A673 (cell line): ENCODE measurements around the gene TPO. TPM values are rescaled to one million over a fixed set of nuclear protein-coding genes. Genes with fewer than 3 reads are reported as not detected.

Source experiments
- BruUV-seq: library from RNA; stranded (reverse); fragments of 400-500 nt; replicated peaks from 2 replicates; lab custom pipeline; 2021; lab: Mats Ljungman, UMichigan
- CTCF ChIA-PET: fragments of 300-600 bp; sonication (Branson Sonifier 250); formaldehyde crosslinking; loops from one replicate; lab custom pipeline; 2022; ENCODE audit warnings: antibody characterized with exemption; lab: Charles Lee
- POLR2A ChIA-PET: fragments of 300-600 bp; sonication (Branson Sonifier 250); formaldehyde crosslinking; loops from one replicate; lab custom pipeline; 2022; ENCODE audit warnings: antibody characterized with exemption; ENCODE audit not compliant: low non-redundant PET; lab: Charles Lee
- DNase-seq: peaks from one replicate; pipeline ENCODE4 v3.0.0-alpha.2; 2015; ENCODE audit warnings: low spot score
- H3K27ac ChIP-seq: fragments of 200-600 bp; sonication (generic); 2 replicates; pipeline ENCODE4 v1.5.1; 2016; ENCODE audit warnings: mixed run types, low read depth, mild to moderate bottlenecking, mixed read lengths, antibody characterized with exemption, low read length; ENCODE audit not compliant: poor library complexity, severe bottlenecking
- H3K27me3 ChIP-seq: fragments of 200-600 bp; sonication (generic); replicated peaks from 2 replicates; pipeline ENCODE4 v1.6.1; 2017; ENCODE audit warnings: mixed run types, low read depth, mild to moderate bottlenecking, mixed read lengths, antibody characterized with exemption, low read length; ENCODE audit not compliant: insufficient read depth, poor library complexity
- H3K36me3 ChIP-seq: fragments of 200-600 bp; sonication (generic); 2 replicates; pipeline ENCODE4 v1.6.1; 2016; ENCODE audit warnings: mixed run types, mild to moderate bottlenecking, mixed read lengths, antibody characterized with exemption, low read length; ENCODE audit not compliant: insufficient read depth, poor library complexity, severe bottlenecking
- H3K4me1 ChIP-seq: fragments of 200-600 bp; sonication (generic); 2 replicates; pipeline ENCODE4 v1.6.1; 2017; ENCODE audit warnings: mixed run types, mild to moderate bottlenecking, mixed read lengths, antibody characterized with exemption, low read length; ENCODE audit not compliant: insufficient read depth, poor library complexity, severe bottlenecking
- H3K4me3 ChIP-seq: fragments of 200-600 bp; sonication (generic); 2 replicates; pipeline ENCODE4 v1.5.1; 2016; ENCODE audit warnings: low read depth, mixed run types, mild to moderate bottlenecking, mixed read lengths, low read length; ENCODE audit not compliant: poor library complexity, severe bottlenecking
- H3K9me3 ChIP-seq: fragments of 200-600 bp; sonication (generic); 2 replicates; pipeline ENCODE4 v1.6.1; 2016; ENCODE audit warnings: mixed run types, low read depth, mild to moderate bottlenecking, mixed read lengths, antibody characterized with exemption, low read length; ENCODE audit not compliant: poor library complexity, severe bottlenecking
- CTCF ChIP-seq: fragments of 300-800, 200-600 bp; sonication (generic); conservative IDR thresholded peaks from 2 replicates; pipeline ENCODE4 v1.5.1; 2017; ENCODE audit warnings: low read depth, mild to moderate bottlenecking, antibody characterized with exemption, low read length, moderate library complexity, mixed read lengths
- EZH2 ChIP-seq: fragments of 200-600 bp; sonication (generic); IDR thresholded peaks from 2 replicates; pipeline ENCODE4 v1.6.1; 2017; ENCODE audit warnings: borderline replicate concordance, low read depth, mild to moderate bottlenecking, mixed read lengths, antibody characterized with exemption, low read length; ENCODE audit not compliant: poor library complexity, severe bottlenecking
- intact Hi-C: fragments of 100-400 bp; cut with micrococcal nuclease; formaldehyde crosslinking; loops from one replicate; pipeline ENCODE4 v1.10.0; 2022; ENCODE audit not compliant: unreplicated experiment
- total RNA-seq: library from RNA; stranded (reverse); gene quantifications from 2 replicates; pipeline ENCODE4 v1.2.3, GENCODE V29; 2021

The TPO gene
- total RNA-seq, 1 experiment from 2014 or later: not detected

- TF ChIP-seq EZH2 (no peak), CTCF (no peak)
- CTCF ChIA-PET: no interaction called here
- intact Hi-C loops: no loop called here
- DNase-seq: no peak
- Histone ChIP-seq H3K27me3 (no peaks in the 10 kb centered on the region), H3K36me3 (no peaks in the 10 kb centered on the region), H3K4me1 (no peaks in the 10 kb centered on the region), H3K27ac (no peak overlapping the region), H3K4me3 (no peak overlapping the region), H3K9me3 (no peaks in the 10 kb centered on the region)
- POLR2A ChIA-PET: no interaction called here
- BruUV-seq: no TSS peak
Observed at GRCh38 chr2:1483551-1483950, 70.3 kb downstream of the TPO start.

GRCh38 chr2:1484131-1484884 is 71.0 kb downstream of the TPO start:
- Histone ChIP-seq H3K36me3 (no peaks in the 10 kb centered on the region), H3K27ac (no peak overlapping the region), H3K9me3 (no peaks in the 10 kb centered on the region), H3K27me3 (no peaks in the 10 kb centered on the region), H3K4me1 (no peaks in the 10 kb centered on the region), H3K4me3 (no peak overlapping the region)
- TF ChIP-seq EZH2 (no peak), CTCF (no peak)
- CTCF ChIA-PET: no interaction called here
- intact Hi-C loops: no loop called here
- no TSS peak for BruUV-seq
- POLR2A ChIA-PET: no interaction called here
- no peak for DNase-seq

GRCh38 chr2:1486670-1487069 is 73.4 kb downstream of the TPO start:
- Histone ChIP-seq H3K9me3 (no peaks in the 10 kb centered on the region), H3K4me3 (no peak overlapping the region), H3K36me3 (no peaks in the 10 kb centered on the region), H3K4me1 (no peaks in the 10 kb centered on the region), H3K27ac (no peak overlapping the region), H3K27me3 (no peaks in the 10 kb centered on the region)
- POLR2A ChIA-PET: no interaction called here
- intact Hi-C loops: no loop called here
- CTCF ChIA-PET: no interaction called here
- BruUV-seq: no TSS peak
- no peak for TF ChIP-seq CTCF
- no peak for TF ChIP-seq EZH2
- no peak for DNase-seq
